ENCODE data around the gene THSD8.

THSD8 gene

DNA sequence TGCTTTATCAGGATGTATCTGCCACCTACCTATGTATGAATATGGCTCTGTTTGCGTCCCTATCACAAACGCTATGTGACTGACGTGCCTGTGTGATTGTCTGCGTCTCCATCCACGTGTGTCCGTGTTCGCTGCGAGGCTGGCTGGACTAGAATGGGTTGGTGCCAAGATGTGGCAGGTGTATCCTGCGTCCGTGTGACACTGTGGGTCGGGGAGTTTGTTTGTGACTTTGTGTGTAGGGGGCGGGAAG lies 19.8 kb upstream of the THSD8 start:
- no peak for DNase-seq

DNA sequence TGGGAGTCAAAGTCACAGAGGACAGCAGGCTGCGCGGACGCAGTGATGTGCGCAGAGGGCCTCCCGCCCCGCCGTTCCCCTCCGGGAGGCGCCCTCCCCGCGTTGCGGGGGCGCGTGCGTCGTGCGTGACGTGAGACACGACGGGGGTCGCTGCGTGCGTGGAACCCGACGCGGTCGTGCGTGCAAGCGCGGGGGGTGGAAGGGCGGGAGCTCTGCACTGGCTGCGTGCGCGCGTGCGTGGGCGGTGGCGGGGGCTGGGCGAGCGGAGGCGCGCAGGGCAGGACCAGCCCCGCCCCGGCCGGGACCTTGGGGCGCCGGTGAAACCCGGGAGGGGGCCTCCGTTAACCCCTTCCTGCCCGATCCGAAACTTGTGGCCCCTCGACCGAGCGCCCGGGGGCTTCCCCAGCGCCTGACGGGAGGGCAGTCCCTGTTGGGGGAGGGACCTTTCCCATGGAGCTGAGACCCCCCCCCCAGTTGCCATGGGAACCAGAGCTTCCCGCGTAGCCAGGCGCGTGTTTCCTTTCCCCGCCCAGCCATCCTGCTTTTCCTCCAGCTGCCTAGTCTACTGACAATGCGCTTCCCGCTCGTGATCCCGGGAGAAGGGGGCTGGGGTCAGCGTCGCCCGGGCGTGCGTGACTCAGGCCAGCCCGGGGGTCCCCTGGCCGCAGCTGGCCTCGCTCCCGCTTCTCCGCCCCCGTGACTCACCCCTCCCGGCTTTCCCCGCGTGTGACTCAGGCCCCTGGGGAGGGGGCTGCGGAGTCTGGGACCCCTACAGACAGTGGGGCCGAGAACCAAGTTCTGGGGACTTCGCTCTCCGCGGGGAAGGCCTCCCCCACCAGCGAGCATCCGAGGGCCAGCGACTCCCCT lies 19.2 kb upstream of the THSD8 start:
- DNase-seq, result peak; percentile 93

DNA sequence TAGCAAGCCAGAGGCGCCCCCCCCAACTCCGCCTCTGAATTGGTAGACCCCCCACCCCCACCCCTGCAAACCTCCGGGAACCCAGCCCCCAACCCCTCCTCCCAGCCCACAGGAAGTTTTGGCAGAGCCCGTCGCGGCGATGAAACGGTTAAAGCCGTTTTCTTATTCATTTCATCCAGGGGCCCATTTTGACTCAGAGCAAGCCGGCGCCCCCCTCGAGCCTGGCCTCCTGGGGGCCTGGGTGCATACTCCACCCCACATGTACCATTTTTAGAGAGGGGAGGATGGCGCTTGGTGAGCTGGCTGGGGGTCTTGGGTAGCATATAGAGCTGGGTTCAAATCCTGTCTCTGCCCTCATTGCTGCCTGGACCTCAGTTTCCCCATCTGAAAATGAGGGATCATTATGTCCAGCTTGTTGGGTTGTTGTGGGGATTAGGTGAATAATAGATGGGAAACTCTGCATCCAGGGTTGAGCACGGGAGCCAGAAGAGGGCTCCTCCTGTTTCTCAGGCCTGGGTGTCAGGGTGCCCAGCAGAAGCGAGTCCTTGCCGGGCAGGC lies 18.5 kb upstream of the THSD8 start:
- no peak for DNase-seq

DNA sequence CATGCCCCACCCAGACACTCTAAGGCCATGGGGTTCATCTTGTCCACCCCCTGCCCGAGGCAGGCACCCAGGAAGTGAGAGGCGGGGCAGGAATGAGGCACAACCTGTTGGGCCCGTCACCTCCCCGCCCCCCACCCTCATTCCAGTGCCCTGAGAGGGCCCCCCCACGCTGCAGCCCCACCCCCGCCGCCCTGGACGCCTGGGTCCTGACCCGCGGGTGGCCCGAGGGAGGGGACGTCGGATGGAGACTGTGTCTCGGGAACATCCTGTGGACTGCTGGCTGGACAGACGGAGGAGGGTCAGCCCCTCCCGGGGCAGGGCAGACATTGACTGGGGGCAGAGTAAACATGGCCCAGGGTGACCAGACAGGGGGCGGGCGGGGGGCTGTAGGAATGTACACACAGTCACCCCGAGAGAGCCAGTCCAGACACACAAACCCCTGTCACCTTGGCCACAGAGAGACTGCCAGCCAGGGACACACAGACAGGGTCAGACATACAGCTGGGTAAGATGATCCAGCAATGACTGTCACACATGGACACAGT lies 17.9 kb upstream of the THSD8 start:
- no peak for DNase-seq

DNA sequence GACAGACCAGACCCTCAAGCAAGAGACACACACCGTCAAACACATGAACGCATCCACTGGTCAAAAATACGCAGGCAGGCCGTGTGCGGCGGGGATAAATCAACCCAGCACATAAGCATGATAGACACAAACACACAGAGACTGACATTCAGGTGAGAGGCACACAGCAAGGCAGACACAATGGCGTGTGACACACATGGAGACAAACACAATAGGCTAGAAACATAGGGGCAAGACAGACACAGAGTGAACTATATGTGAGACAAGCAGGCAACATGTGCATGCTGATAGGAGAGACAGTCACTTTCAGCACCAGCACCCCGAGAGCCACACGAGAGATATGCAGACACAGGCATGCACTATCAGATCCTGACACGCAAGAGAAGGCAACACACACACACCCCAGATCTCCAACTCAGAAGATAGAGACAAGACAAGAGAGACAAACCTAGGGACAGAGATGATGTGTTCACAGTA lies 17.4 kb upstream of the THSD8 start:
- no peak for DNase-seq

DNA sequence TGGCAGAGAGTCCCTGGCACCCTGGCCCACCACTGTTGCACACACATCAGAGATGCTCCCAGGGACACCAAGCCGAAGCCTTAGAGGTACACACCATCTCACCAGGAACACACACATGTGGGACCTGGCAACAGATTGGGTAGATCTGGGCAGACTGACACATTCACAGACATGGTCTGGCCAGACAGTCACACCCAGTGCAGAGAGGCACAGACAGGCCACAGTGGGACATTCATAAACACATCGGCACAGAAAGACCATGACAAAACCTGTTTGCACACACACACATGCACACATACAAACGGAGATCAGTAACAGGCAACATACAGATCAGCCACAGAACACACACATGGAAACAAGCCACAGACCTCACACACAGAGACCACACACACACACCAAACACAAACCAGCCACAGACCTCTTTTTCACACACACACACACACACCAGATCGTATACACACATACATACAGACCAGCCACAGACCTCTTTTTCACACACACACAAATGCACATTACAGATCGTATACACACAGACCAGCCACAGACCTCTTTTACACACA lies 16.9 kb upstream of the THSD8 start:
- DNase-seq, result no peak

DNA sequence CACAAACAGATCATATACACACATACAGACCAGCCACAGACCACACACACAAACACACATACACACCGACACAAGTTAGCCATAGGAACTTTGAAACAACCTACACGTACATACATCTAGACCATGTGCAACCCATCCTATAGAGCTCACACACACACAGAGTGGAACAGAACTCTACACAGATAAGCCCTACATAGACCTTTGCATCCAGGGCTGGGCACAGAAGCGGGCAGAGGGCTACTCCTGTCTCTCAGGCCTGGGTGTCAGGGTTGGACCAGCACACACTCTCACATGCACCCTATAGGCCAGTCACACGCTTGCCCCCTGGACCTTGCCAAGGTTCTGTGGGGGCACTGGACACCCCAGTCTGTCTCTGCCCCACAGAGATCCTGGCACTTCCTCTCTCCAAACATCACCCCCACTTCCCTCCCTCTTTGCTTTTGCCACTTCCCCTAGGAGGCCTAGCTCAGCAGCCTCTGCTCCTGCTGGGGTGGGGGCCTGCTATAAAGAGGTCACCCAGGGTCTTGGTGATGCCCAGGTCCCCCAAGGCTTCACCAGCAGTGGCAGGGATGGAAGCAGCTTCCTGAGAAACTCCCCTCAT lies 16.3 kb upstream of the THSD8 start:
- no peak for DNase-seq

DNA sequence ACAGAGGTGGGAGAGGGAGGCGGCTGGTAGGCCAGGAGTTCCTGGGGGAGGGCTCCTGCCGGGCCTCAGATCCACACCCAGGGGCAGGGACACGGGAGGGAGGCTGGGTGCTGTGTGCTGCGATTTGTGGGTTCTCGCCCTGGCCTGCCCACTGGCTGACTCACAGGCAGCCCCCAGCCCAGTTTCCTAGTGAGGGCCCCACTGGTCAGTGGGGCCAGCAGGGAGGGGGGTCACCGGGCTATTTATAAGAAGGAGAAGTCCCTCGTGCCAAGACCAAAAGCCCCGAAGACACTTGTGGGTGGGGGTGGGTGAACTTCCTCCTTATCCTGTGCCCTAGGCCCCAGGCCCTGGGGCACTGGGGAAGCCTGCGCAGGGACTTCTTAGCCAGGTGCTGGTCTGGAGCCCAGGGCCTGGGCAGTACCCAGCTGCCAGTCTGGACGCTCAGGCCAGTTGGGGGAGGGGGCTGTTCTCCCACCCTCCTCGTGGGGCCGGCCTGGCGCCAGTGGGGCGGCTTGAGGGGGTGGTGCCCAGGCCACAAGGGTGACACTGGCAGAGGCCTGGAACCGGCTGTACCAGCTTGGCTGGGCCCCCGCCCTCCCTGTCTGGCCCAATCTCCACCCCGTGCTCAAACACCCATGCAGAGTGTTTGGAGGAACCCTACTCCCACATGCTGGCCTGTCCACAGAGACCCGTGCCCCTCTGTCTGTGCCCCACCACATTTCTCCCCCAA lies 15.6 kb upstream of the THSD8 start:
- DNase-seq, result no peak

DNA sequence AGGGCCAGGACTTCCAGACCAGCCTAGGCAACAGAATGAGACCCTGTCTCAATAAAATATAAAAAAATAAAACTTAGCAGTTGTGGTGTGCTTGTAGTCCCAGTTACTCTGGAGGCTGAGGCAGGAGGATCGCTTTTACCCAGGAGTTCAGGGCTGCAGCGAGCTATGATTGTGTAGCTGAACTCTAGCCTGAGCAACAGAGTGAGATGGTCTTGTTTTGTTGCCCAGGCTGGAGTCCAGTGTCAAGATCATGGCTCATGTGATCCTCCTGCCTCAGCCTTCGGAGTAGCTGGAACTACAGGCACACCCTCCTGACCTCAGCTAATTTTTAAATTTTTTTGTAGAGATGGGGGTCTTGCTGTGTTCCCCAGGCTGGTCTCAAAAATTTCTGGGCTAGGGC lies 14.9 kb upstream of the THSD8 start:
- no peak for DNase-seq

DNA sequence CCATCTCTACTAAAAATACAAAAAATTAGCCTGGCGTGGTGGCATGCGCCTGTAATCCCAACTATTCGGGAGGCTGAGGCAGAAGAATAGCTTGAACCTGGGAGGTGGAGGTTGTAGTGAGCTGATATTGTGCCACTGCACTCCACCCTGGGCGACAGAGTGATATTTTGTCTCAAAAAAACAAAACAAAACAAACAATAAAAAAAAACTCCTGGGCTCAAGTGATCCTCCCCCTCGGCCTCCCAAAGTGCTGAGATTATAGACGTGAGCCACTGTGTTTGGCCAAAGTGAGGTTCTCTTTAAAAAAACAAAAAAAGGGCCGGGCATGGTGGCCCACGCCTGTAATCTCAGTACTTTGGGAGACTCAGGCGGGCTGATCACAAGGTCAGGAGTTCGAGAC lies 14.4 kb upstream of the THSD8 start:
- DNase-seq, result no peak

DNA sequence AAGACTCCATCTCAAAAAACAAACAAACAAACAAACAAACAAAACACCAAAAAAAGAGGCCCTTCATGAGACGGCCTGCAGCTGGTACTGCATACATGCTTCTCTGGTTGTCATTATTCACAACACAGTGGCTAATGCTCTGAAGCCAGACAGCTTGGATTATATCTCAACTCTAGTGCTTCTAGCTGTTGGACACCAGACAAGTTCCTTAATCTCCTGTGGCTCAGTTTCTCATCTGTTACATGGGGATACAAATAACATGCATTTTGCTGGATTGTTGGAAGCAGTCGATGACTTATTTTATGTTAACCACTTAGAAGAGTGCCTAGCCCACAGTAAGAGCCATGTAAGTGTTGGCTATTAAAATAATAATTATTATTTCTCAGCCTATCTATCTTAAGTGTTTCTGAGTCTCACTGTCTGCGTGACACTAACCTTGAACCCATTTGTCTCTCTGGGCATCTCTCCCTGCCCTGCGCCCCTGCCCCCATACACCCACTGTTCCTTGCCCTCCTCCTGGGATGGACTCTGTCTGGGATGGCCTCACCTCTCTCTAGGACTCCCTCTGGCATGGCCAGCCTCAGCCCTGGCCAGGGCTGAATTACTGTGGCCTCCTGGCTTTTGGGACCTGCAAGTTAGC lies 13.7 kb upstream of the THSD8 start:
- DNase-seq, result no peak

DNA sequence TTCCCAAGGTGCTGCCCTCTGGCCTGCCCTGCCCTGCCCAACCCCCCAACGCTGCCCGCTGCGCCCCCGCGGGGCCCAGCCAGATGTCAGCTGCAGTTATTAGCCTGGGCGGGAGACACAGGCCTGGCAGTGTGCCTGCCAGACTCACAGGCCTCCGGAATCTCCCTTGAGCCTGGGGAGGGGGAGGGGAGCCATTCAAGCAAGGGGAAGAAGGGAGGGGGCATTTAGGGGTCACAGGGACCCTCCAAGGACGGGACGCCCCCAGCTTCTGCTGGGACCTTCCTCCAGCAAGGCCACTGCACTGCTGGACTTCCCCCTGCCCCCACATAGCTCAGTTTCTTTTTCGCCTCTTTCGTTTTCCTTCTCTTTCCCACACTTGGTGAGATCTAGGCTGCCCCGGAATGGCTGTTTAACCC lies 13.2 kb upstream of the THSD8 start:
- DNase-seq, result peak; percentile 86

DNA sequence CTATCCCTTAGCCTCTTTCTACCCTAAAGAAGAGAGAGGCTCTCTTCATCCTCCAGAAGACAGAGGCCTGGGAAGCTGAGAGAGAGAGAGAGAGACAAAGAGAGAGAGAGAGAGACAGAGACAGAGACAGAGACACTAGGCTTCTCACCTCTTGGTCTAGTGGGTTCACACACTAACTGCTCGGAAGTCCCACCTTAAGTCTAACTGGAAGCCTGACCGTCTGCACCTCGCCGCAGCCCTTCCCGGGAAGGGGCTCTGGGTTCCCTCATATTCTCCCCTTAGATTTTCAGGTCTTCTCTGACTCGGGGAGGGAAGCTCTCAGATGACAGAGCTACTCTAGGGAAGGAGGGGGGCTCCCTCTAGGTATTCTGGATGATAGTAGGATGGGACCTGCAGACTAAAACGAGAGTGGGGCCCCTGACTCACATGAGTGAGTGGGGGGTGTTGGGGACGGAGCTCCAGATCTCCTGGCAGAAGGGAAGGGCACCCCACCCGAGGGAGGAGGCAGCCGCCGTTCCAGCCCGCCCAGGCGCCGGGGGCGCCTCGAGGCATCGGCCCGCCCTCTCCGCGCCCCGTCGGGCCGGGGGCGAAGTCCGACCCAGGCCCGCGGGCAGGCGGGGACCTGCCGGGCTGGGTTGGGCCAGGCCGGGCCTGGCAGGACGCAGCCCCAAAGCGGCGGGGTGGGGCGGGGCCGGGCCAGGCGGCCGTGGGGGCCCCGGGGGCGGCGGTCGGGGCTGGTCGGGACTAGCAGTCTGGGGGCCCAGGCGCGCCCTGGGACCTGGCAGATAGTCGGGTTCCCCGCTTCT lies 12.6 kb upstream of the THSD8 start:
- DNase-seq, result no peak

DNA sequence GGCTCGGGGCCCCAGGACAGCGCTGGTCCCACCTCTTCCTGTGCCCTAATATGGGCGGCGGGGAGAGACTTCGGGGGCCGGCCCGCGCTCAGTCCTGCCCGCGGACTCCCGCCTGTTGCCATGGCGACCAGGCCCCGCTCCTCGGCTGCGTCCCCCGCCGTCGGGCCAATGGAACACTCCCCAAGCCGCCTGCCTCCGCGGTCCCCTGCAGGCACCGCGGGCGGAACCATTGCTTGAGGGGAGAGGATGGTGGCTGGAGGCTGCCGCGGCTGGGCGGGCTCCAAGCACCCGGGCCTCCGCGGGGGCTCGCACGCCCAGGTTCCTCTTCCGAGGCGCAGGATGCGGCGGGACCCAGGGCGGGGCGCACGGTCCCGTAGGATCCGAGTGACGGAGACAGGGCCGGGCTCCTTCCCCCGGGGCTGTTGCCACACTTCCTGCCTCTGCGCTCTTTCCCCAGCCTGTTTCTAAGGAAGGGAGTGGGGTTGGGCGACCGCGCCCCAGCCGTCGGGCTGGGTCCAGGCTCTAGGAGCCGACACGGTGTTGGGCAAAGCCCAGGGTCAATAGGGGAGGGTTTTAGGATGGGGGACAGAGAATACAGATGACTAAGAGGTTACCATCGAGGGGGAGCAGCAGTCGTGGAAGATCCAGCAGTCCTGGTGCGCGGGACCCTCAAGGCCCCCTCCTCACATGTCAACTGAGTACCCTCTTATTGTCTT lies 11.8 kb upstream of the THSD8 start:
- peak; percentile 97 for DNase-seq

DNA sequence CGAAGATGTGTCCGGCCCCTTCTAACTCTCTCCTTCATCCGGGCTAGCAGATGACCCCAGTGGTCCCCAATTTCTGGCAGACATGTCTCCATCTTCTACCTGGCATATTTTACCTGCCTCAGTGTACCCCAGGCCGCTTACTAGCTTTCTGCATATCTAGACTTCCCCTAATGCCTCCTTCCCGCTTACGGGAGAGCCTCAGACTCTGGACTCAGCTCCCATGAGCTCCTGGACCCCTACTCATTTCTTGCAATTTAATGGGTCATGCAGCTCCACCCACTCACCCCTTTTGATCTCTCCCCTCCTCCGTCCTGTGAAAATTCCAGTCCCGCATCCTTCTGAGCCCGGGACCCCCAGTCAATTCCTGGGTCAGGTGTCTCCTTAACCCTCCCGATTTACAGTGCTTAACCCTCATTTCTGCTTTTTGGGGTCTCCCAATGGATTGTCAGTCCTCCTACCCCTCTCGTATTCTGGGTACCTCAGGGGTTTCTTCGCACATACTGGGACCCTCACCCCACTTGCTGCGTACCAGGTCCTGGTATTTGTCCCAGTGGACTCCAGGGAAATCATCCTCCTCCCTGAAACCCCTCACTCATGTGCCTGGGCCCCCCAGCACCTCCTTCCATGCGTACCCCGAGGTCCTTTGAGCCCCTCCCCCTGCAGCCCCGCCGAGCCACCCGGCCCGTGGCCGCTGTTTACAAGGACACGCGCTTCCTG lies 11.1 kb upstream of the THSD8 start:
- no peak for DNase-seq

DNA sequence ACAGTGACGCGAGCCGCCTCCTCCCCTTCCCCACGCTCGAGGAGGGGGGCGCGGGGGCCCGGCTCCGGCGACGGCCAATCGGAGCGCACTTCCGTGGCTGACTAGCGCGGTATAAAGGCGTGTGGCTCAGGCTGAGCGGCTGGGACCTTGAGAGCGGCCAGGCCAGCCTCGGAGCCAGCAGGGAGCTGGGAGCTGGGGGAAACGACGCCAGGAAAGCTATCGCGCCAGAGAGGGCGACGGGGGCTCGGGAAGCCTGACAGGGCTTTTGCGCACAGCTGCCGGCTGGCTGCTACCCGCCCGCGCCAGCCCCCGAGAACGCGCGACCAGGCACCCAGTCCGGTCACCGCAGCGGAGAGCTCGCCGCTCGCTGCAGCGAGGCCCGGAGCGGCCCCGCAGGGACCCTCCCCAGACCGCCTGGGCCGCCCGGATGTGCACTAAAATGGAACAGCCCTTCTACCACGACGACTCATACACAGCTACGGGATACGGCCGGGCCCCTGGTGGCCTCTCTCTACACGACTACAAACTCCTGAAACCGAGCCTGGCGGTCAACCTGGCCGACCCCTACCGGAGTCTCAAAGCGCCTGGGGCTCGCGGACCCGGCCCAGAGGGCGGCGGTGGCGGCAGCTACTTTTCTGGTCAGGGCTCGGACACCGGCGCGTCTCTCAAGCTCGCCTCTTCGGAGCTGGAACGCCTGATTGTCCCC lies 10.4 kb upstream of the THSD8 start, which contains the start of gene JUNB:
Gene JUNB, plus strand, starts transcription at position 142 of the 706 bp plus-strand sequence. Its CDS starts 286 bp downstream, at position 428.
- peak; percentile 98 for DNase-seq

DNA sequence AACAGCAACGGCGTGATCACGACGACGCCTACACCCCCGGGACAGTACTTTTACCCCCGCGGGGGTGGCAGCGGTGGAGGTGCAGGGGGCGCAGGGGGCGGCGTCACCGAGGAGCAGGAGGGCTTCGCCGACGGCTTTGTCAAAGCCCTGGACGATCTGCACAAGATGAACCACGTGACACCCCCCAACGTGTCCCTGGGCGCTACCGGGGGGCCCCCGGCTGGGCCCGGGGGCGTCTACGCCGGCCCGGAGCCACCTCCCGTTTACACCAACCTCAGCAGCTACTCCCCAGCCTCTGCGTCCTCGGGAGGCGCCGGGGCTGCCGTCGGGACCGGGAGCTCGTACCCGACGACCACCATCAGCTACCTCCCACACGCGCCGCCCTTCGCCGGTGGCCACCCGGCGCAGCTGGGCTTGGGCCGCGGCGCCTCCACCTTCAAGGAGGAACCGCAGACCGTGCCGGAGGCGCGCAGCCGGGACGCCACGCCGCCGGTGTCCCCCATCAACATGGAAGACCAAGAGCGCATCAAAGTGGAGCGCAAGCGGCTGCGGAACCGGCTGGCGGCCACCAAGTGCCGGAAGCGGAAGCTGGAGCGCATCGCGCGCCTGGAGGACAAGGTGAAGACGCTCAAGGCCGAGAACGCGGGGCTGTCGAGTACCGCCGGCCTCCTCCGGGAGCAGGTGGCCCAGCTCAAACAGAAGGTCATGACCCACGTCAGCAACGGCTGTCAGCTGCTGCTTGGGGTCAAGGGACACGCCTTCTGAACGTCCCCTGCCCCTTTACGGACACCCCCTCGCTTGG lies 9.6 kb upstream of the THSD8 start:
- DNase-seq, result peak; percentile 74

DNA sequence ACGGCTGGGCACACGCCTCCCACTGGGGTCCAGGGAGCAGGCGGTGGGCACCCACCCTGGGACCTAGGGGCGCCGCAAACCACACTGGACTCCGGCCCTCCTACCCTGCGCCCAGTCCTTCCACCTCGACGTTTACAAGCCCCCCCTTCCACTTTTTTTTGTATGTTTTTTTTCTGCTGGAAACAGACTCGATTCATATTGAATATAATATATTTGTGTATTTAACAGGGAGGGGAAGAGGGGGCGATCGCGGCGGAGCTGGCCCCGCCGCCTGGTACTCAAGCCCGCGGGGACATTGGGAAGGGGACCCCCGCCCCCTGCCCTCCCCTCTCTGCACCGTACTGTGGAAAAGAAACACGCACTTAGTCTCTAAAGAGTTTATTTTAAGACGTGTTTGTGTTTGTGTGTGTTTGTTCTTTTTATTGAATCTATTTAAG lies 9.0 kb upstream of the THSD8 start:
- no peak for DNase-seq
